Stomach (tissue), 9 donors: ENCODE results near the gene RASA3. TPM values are rescaled to one million over a fixed set of nuclear protein-coding genes. Genes with fewer than 3 reads are reported as not detected.
"Not testable (repeated sequence)": the region's sequence is repeated elsewhere in the genome, so short reads cannot be mapped to it uniquely, and the experiment has no call there.

ENCODE experiments used
- DNase-seq, 2 donors: peaks; one replicate each; pipeline versions ENCODE4 v3.0.0 to v3.0.0-alpha.2; 2013 to 2019
- H3K27ac ChIP-seq, 5 donors: fragments of 200-600 bp in 4 of 5; sonication (generic) in 4 of 5; one replicate each; pipeline ENCODE4 v1.5.1; 2013 to 2019; ENCODE audit warnings: mild to moderate bottlenecking in 1 of 5, moderate library complexity in 1 of 5
- H3K27me3 ChIP-seq, 3 donors: fragments of 200-600 bp; sonication (generic); one replicate each; pipeline ENCODE4 v1.5.1; 2017 to 2019; ENCODE audit warnings: mixed run types in 1 of 3
- H3K36me3 ChIP-seq, 4 donors: fragments of 200-600 bp; sonication (generic); 1 replicate in 3 of 4; 2 replicates in 1 of 4; pipeline ENCODE4 v1.5.1; 2016 to 2019
- H3K4me1 ChIP-seq, 4 donors: fragments of 200-600 bp; sonication (generic); one replicate each; pipeline ENCODE4 v1.5.1; 2016 to 2019
- H3K4me3 ChIP-seq, 4 donors: fragments of 200-600 bp; sonication (generic) in 3 of 4; one replicate each; pipeline ENCODE4 v1.5.1; 2016 to 2019; ENCODE audit warnings: mild to moderate bottlenecking in 1 of 4
- H3K9me3 ChIP-seq, 4 donors: fragments of 200-600 bp; sonication (generic); one replicate each; pipeline ENCODE4 v1.5.1; 2016 to 2019
- CTCF ChIP-seq, 7 experiments: fragments of 450-650 bp in 4 of 7; fragments of 200-600 bp in 3 of 7; sonication (generic) in 3 of 7; IDR thresholded peaks; one replicate each; pipeline ENCODE4 v1.5.1; 2016 to 2019; ENCODE audit warnings: antibody characterized with exemption in 7 of 7, control low read depth in 2 of 7, mild to moderate bottlenecking in 1 of 7
- EP300 ChIP-seq: sonication (generic); formaldehyde crosslinking; IDR thresholded peaks from one replicate; pipeline ENCODE4 v1.6.1; 2017; ENCODE audit warnings: antibody characterized with exemption
- POLR2A ChIP-seq, 4 donors: fragments of 450-650 bp; IDR thresholded peaks; one replicate each; pipeline ENCODE4 v1.6.1; 2016; ENCODE audit warnings: antibody characterized with exemption in 4 of 4, control low read depth in 2 of 4, mild to moderate bottlenecking in 1 of 4, moderate library complexity in 1 of 4
- POLR2AphosphoS5 ChIP-seq, 3 donors: sonication (generic); formaldehyde crosslinking; IDR thresholded peaks; one replicate each; pipeline ENCODE4 v1.6.1; 2016; ENCODE audit warnings: antibody characterized with exemption in 3 of 3
- WGBS, 5 donors: extraction: QIAGEN DNeasy Blood & Tissue Kit in 3 of 5; methylation state at CpG; one replicate each; pipeline versions ENCODE4 v1.1.5 to v1.1.7; 2013 to 2018; 5-methylcytosine and 5-hydroxymethylcytosine counted together
- intact Hi-C: fragments of 100-400 bp; cut with DNase I; formaldehyde crosslinking; loops from one replicate; pipeline ENCODE4 v1.15.1; 2023; ENCODE audit warnings: low total_unique reads
- polyA plus RNA-seq, 3 donors: library from polyadenylated mRNA; stranded (reverse); fragments of 200-250 nt; gene quantifications; one replicate each; pipeline ENCODE4 v1.2.3, GENCODE V29; 2013
- total RNA-seq, 5 donors: library from RNA; depleted of rRNA; stranded (reverse); fragments of >200 nt; gene quantifications; one replicate each; pipeline versions ENCODE4 v1.1.0 to v1.2.3, GENCODE V29; 2014 to 2016
- donor health status: healthy with polysubstance abuse.
- donor health status: Bipolar disorder and iron deficiency.
- donor health status: healthy.

The RASA3 gene
- total and polyA plus RNA-seq, 8 donors: 3.7 to 22.3 (median 7.9) TPM

GRCh38 chr13:114106526-114106925 is 25.9 kb downstream of the RASA3 start:
- H3K4me1 ChIP-seq: peaks cover 7 to 55% (median 38%) of the 10 kb centered on the region in 4 donors
- H3K27ac ChIP-seq: no peak overlapping the region
- H3K36me3 ChIP-seq: no peaks in the 10 kb centered on the region
- H3K9me3 ChIP-seq: no peaks in the 10 kb centered on the region
- DNase-seq: no peak
- H3K4me3 ChIP-seq: no peak overlapping the region
- H3K27me3 ChIP-seq: no peaks in the 10 kb centered on the region
- intact Hi-C loops: no loop called here
- TF ChIP-seq POLR2A (IDR thresholded peaks at IDR 0.05) (no peak), EP300 (no peak), POLR2AphosphoS5 (IDR thresholded peaks at IDR 0.05) (no peak), CTCF (IDR thresholded peaks at IDR 0.05) (no peak)
- WGBS, 5 donors: 90 to 95% (median 91%) methylated on average over 9 of the region's 9 CpGs

GRCh38 chr13:114105521-114106225 is 26.8 kb downstream of the RASA3 start:
- no peaks in the 10 kb centered on the region for H3K27me3 ChIP-seq
- 80 to 86% (median 82%) methylated on average over 27 to 30 of the region's 30 CpGs for WGBS, 5 donors
- peaks cover 15 to 62% (median 45%) of the 10 kb centered on the region in 4 donors for H3K4me1 ChIP-seq
- H3K27ac ChIP-seq: peak overlapping the region in 3 of 5 donors; percentile 12 to 56 (median 46)
- TF ChIP-seq EP300 (no peak), POLR2A (IDR thresholded peaks at IDR 0.05) (no peak), POLR2AphosphoS5 (IDR thresholded peaks at IDR 0.05) (no peak), CTCF (IDR thresholded peaks at IDR 0.05) (no peak)
- no peak for DNase-seq
- intact Hi-C loops: no loop called here
- H3K4me3 ChIP-seq: no peak overlapping the region
- no peaks in the 10 kb centered on the region for H3K36me3 ChIP-seq
- no peaks in the 10 kb centered on the region for H3K9me3 ChIP-seq

- Histone ChIP-seq H3K4me1 (peaks cover 14 to 62% (median 46%) of the 10 kb centered on the region in 4 donors), H3K36me3 (no peaks in the 10 kb centered on the region), H3K27ac (peak overlapping the region in 3 of 5 donors; percentile 12 to 56 (median 46)), H3K9me3 (no peaks in the 10 kb centered on the region), H3K4me3 (no peak overlapping the region), H3K27me3 (no peaks in the 10 kb centered on the region)
- intact Hi-C loops: no loop called here
- 79 to 85% (median 82%) methylated on average over 14 to 24 of the region's 24 CpGs for WGBS, 5 donors
- DNase-seq: no peak
- no peak for TF ChIP-seq CTCF (IDR thresholded peaks at IDR 0.05)
- no peak for TF ChIP-seq POLR2AphosphoS5 (IDR thresholded peaks at IDR 0.05)
- no peak for TF ChIP-seq POLR2A (IDR thresholded peaks at IDR 0.05)
- no peak for TF ChIP-seq EP300
Measured at GRCh38 chr13:114104655-114105520, 27.5 kb downstream of the RASA3 start.

GRCh38 chr13:114103801-114104654 is 28.4 kb downstream of the RASA3 start:
- TF ChIP-seq POLR2AphosphoS5 (IDR thresholded peaks at IDR 0.05) (no peak), CTCF (IDR thresholded peaks at IDR 0.05) (no peak), POLR2A (IDR thresholded peaks at IDR 0.05) (no peak), EP300 (no peak)
- Histone ChIP-seq H3K36me3 (no peaks in the 10 kb centered on the region), H3K4me3 (no peak overlapping the region), H3K4me1 (peaks cover 17 to 58% (median 41%) of the 10 kb centered on the region in 4 donors), H3K27me3 (no peaks in the 10 kb centered on the region), H3K9me3 (no peaks in the 10 kb centered on the region), H3K27ac (peak overlapping the region in 1 of 5 donors; percentile 56)
- intact Hi-C loops: no loop called here
- DNase-seq: no peak
- 85 to 95% (median 91%) methylated on average over 17 to 60 of the region's 62 CpGs for WGBS, 5 donors

GRCh38 chr13:114103289-114103621 is 29.2 kb downstream of the RASA3 start:
- H3K27me3 ChIP-seq, intact Hi-C loops, H3K27ac ChIP-seq, DNase-seq, H3K4me3 ChIP-seq, H3K9me3 ChIP-seq, H3K36me3 ChIP-seq: not testable (repeated sequence)
- H3K4me1 ChIP-seq: peaks cover 24 to 64% (median 41%) of the 10 kb centered on the region in 4 donors
- 95 to 100% (median 97%) methylated on average over 3 to 15 of the region's 20 CpGs for WGBS, 5 donors
